Fibroblast of peridontal ligament (primary cell): ENCODE data around the gene MCF2L2.

Experiments used
- DNase-seq: peaks from one replicate; pipeline ENCODE4 v3.0.0-alpha.2; 2010; ENCODE audit errors: extremely low read depth

The MCF2L2 gene

GRCh38 chr3:183129243-183129642 is 299.2 kb downstream of the MCF2L2 start:
- DNase-seq = no peak

DNA sequence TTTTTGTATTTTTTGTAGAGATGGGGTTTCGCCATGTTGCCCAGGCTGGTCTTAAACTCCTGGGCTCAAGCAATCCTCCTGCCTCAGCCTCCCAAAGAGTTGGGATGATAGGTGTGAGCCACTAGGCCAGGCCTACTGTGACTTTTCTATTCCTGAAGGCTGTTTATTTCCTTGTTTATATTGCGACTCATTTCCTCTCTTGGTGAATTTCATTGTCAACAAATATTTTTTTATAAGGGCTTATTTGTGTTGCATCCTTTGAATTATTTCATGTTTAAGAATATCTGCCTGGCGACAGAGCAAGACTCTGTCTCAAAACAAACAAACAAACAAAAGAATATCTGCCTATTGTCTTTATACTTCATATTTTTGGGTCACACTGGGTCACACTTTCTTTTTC is 299.7 kb downstream of the MCF2L2 start:
- no peak for DNase-seq
